ENCODE data around the gene DEFB128. TPM values are rescaled to one million over a fixed set of nuclear protein-coding genes. Genes with fewer than 3 reads are reported as not detected.
"Not testable (repeated sequence)": the region's sequence is repeated elsewhere in the genome, so short reads cannot be mapped to it uniquely, and the experiment has no call there.

Gene DEFB128
- total RNA-seq, 1 donor from 2014 or later: not detected

GRCh38 chr20:226958-227357 lies 37.4 kb upstream of the DEFB128 start, which contains the start of gene DEFB129:
Gene DEFB129, plus strand, starts transcription at chr20:227258. Its CDS starts 31 bp downstream, at chr20:227289.
- Mint-ChIP-seq H3K4me3 (ENCODE audit: unreplicated experiment) (no peak within 1 kb of the TSS), H3K27ac (ENCODE audit: unreplicated experiment) (no peak within 1 kb of the TSS), H3K36me3 (ENCODE audit: low read depth, unreplicated experiment) (no peaks in the 10 kb centered on the region), H3K27me3 (ENCODE audit: unreplicated experiment) (no peaks in the 10 kb centered on the region), H3K9me3 (ENCODE audit: unreplicated experiment) (no peaks in the 10 kb centered on the region), H3K4me1 (ENCODE audit: unreplicated experiment) (peaks cover 6% of the 10 kb centered on the region)
- DNase-seq (ENCODE audit: low spot score): no peak
- TF ChIP-seq, protein P1, sequence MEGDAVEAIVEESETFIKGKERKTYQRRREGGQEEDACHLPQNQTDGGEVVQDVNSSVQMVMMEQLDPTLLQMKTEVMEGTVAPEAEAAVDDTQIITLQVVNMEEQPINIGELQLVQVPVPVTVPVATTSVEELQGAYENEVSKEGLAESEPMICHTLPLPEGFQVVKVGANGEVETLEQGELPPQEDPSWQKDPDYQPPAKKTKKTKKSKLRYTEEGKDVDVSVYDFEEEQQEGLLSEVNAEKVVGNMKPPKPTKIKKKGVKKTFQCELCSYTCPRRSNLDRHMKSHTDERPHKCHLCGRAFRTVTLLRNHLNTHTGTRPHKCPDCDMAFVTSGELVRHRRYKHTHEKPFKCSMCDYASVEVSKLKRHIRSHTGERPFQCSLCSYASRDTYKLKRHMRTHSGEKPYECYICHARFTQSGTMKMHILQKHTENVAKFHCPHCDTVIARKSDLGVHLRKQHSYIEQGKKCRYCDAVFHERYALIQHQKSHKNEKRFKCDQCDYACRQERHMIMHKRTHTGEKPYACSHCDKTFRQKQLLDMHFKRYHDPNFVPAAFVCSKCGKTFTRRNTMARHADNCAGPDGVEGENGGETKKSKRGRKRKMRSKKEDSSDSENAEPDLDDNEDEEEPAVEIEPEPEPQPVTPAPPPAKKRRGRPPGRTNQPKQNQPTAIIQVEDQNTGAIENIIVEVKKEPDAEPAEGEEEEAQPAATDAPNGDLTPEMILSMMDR (IDR thresholded peaks at IDR 0.05; ENCODE audit: unreplicated experiment): no peak

DNA sequence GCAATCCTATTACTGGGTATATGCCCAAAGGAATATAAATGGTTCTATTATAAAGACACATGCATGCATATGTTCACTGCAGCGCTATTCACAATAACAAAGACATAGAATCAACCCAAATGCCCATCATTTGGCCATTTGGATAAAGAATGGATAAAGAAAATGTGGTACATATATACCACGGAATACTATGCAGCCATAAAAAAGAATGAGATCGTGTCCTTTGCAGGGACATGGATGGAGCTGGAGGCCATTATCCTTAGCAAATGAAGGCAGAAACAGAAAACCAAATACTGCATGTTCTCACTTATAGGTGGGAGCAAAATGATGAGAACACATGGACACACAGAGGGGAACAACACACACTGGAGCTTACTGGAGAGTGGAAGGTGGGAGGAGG lies 36.4 kb upstream of the DEFB128 start:
- not testable (repeated sequence) for H3K27ac Mint-ChIP-seq (ENCODE audit: unreplicated experiment); H3K4me1 Mint-ChIP-seq (ENCODE audit: unreplicated experiment); H3K9me3 Mint-ChIP-seq (ENCODE audit: unreplicated experiment); H3K4me3 Mint-ChIP-seq (ENCODE audit: unreplicated experiment); H3K27me3 Mint-ChIP-seq (ENCODE audit: unreplicated experiment); DNase-seq (ENCODE audit: low spot score); H3K36me3 Mint-ChIP-seq (ENCODE audit: low read depth, unreplicated experiment)

- DNase-seq (ENCODE audit: low spot score): no peak
- TF ChIP-seq, protein P1 (IDR thresholded peaks at IDR 0.05; ENCODE audit: unreplicated experiment): no peak
- peaks cover 2% of the 10 kb centered on the region for H3K27me3 Mint-ChIP-seq (ENCODE audit: unreplicated experiment)
- H3K27ac Mint-ChIP-seq (ENCODE audit: unreplicated experiment): no peak overlapping the region
- no peaks in the 10 kb centered on the region for H3K36me3 Mint-ChIP-seq (ENCODE audit: low read depth, unreplicated experiment)
- no peaks in the 10 kb centered on the region for H3K9me3 Mint-ChIP-seq (ENCODE audit: unreplicated experiment)
- no peak overlapping the region for H3K4me3 Mint-ChIP-seq (ENCODE audit: unreplicated experiment)
- H3K4me1 Mint-ChIP-seq (ENCODE audit: unreplicated experiment): no peaks in the 10 kb centered on the region
These were observed 31.8 kb upstream of the DEFB128 start for GRCh38 chr20:221258-221830.

GRCh38 chr20:219290-220115 lies 30.0 kb upstream of the DEFB128 start:
- TF ChIP-seq, protein P1 (IDR thresholded peaks at IDR 0.05; ENCODE audit: unreplicated experiment): no peak
- peak; percentile 17 for DNase-seq (ENCODE audit: low spot score)
- Mint-ChIP-seq H3K27ac (ENCODE audit: unreplicated experiment) (no peak overlapping the region), H3K4me1 (ENCODE audit: unreplicated experiment) (no peaks in the 10 kb centered on the region), H3K27me3 (ENCODE audit: unreplicated experiment) (peaks cover 2% of the 10 kb centered on the region), H3K9me3 (ENCODE audit: unreplicated experiment) (no peaks in the 10 kb centered on the region), H3K4me3 (ENCODE audit: unreplicated experiment) (no peak overlapping the region), H3K36me3 (ENCODE audit: low read depth, unreplicated experiment) (no peaks in the 10 kb centered on the region)

GRCh38 chr20:217266-217665 lies 27.8 kb upstream of the DEFB128 start:
- no peaks in the 10 kb centered on the region for H3K9me3 Mint-ChIP-seq (ENCODE audit: unreplicated experiment)
- H3K27ac Mint-ChIP-seq (ENCODE audit: unreplicated experiment): no peak overlapping the region
- no peak overlapping the region for H3K4me3 Mint-ChIP-seq (ENCODE audit: unreplicated experiment)
- H3K27me3 Mint-ChIP-seq (ENCODE audit: unreplicated experiment): peaks cover 2% of the 10 kb centered on the region
- no peaks in the 10 kb centered on the region for H3K4me1 Mint-ChIP-seq (ENCODE audit: unreplicated experiment)
- TF ChIP-seq, protein P1 (IDR thresholded peaks at IDR 0.05; ENCODE audit: unreplicated experiment): no peak
- no peaks in the 10 kb centered on the region for H3K36me3 Mint-ChIP-seq (ENCODE audit: low read depth, unreplicated experiment)
- no peak for DNase-seq (ENCODE audit: low spot score)
